DOHH2 (cell line): ENCODE results near the gene INTS6L.

Experiments
- H3F3A ChIP-seq: fragments of 200-600 bp; sonication (generic), shearing (Covaris generic); 2 replicates; pipeline ENCODE4 v1.6.0; 2016; ENCODE audit warnings: antibody characterized with exemption, mild to moderate bottlenecking; ENCODE audit not compliant: control insufficient read depth, insufficient read depth
- H3K27ac ChIP-seq: fragments of 200-600 bp; sonication (generic); 2 replicates; pipeline ENCODE4 v1.5.1; 2014; ENCODE audit warnings: low read depth, mild to moderate bottlenecking, low read length, moderate library complexity
- H3K27me3 ChIP-seq: fragments of 200-600 bp; sonication (generic); 2 replicates; pipeline ENCODE4 v1.6.1; 2014; ENCODE audit warnings: mild to moderate bottlenecking, low read length, mixed read lengths; ENCODE audit not compliant: control insufficient read depth
- H3K36me3 ChIP-seq: fragments of 200-600 bp; sonication (generic); 2 replicates; pipeline ENCODE4 v1.6.1; 2014; ENCODE audit warnings: mild to moderate bottlenecking, low read length, moderate library complexity, mixed read lengths; ENCODE audit not compliant: control insufficient read depth
- H3K4me1 ChIP-seq: fragments of 200-600 bp; sonication (generic); 2 replicates; pipeline ENCODE4 v1.6.1; 2014; ENCODE audit warnings: mild to moderate bottlenecking, low read length, mixed read lengths; ENCODE audit not compliant: control insufficient read depth
- H3K4me2 ChIP-seq: fragments of 200-600 bp; sonication (generic); 2 replicates; pipeline ENCODE4 v1.6.0; 2014; ENCODE audit warnings: mild to moderate bottlenecking, low read length, moderate library complexity
- H3K4me3 ChIP-seq: fragments of 200-600 bp; sonication (generic); 2 replicates; pipeline ENCODE4 v1.5.1; 2014; ENCODE audit warnings: mild to moderate bottlenecking, low read length, mixed read lengths
- H3K79me2 ChIP-seq: fragments of 200-600 bp; sonication (generic); 2 replicates; pipeline ENCODE4 v1.6.1; 2014; ENCODE audit warnings: mild to moderate bottlenecking, low read length, mixed read lengths; ENCODE audit not compliant: control insufficient read depth
- H3K9me2 ChIP-seq: fragments of 200-600 bp; sonication (generic); replicated peaks from 2 replicates; pipeline ENCODE4 v1.6.1; 2014; ENCODE audit warnings: mild to moderate bottlenecking, low read length, mixed read lengths; ENCODE audit not compliant: control insufficient read depth
- H3K9me3 ChIP-seq: fragments of 200-600 bp; sonication (generic); 2 replicates; pipeline ENCODE4 v1.6.1; 2014; ENCODE audit warnings: antibody characterized with exemption, low read length, mixed read lengths; ENCODE audit not compliant: control insufficient read depth, insufficient read depth
- H4K20me1 ChIP-seq: fragments of 200-600 bp; sonication (generic); 2 replicates; pipeline ENCODE4 v1.6.0; 2014; ENCODE audit warnings: low read depth, mild to moderate bottlenecking, antibody characterized with exemption, low read length, moderate library complexity; ENCODE audit not compliant: control insufficient read depth, insufficient read depth
- CTCF ChIP-seq: fragments of 200-600 bp; sonication (generic); IDR thresholded peaks from one replicate; pipeline ENCODE4 v1.5.1; 2014; ENCODE audit warnings: antibody characterized with exemption, mild to moderate bottlenecking, low read depth, low read length; ENCODE audit not compliant: poor library complexity, severe bottlenecking
- EZH2phosphoT487 ChIP-seq: fragments of 200-600 bp; sonication (generic); IDR thresholded peaks from 2 replicates; pipeline ENCODE4 v1.6.1; 2017; ENCODE audit warnings: borderline replicate concordance, mild to moderate bottlenecking, antibody characterized with exemption, low read length, moderate library complexity, mixed read lengths

The INTS6L gene

GRCh38 chrX:135489542-135489941, 30.9 kb upstream of the INTS6L start:
- TF ChIP-seq EZH2phosphoT487 (no peak), CTCF (no peak)
- H4K20me1 ChIP-seq: no peaks in the 10 kb centered on the region
- no peaks in the 10 kb centered on the region for H3K36me3 ChIP-seq
- H3K9me3 ChIP-seq: no peaks in the 10 kb centered on the region
- H3K4me1 ChIP-seq: no peaks in the 10 kb centered on the region
- H3K4me3 ChIP-seq: no peak overlapping the region
- no peak overlapping the region for H3K4me2 ChIP-seq
- no peak overlapping the region for H3K27ac ChIP-seq
- H3F3A ChIP-seq: no peaks in the 10 kb centered on the region
- H3K79me2 ChIP-seq: no peaks in the 10 kb centered on the region
- H3K9me2 ChIP-seq: no peaks in the 10 kb centered on the region
- no peaks in the 10 kb centered on the region for H3K27me3 ChIP-seq

GRCh38 chrX:135490979-135491514, 29.4 kb upstream of the INTS6L start:
- H3K27me3 ChIP-seq: no peaks in the 10 kb centered on the region
- no peak for TF ChIP-seq EZH2phosphoT487
- no peak for TF ChIP-seq CTCF
- no peaks in the 10 kb centered on the region for H3K9me2 ChIP-seq
- H3K4me2 ChIP-seq: no peak overlapping the region
- no peaks in the 10 kb centered on the region for H3K36me3 ChIP-seq
- H3K27ac ChIP-seq: no peak overlapping the region
- no peaks in the 10 kb centered on the region for H3K9me3 ChIP-seq
- no peaks in the 10 kb centered on the region for H3F3A ChIP-seq
- H4K20me1 ChIP-seq: no peaks in the 10 kb centered on the region
- H3K4me3 ChIP-seq: no peak overlapping the region
- H3K79me2 ChIP-seq: no peaks in the 10 kb centered on the region
- no peaks in the 10 kb centered on the region for H3K4me1 ChIP-seq

GRCh38 chrX:135494453-135494852, 26.0 kb upstream of the INTS6L start:
- H4K20me1 ChIP-seq: no peaks in the 10 kb centered on the region
- H3K79me2 ChIP-seq: no peaks in the 10 kb centered on the region
- H3K9me3 ChIP-seq: no peaks in the 10 kb centered on the region
- H3K27ac ChIP-seq: no peak overlapping the region
- H3K27me3 ChIP-seq: no peaks in the 10 kb centered on the region
- no peaks in the 10 kb centered on the region for H3K4me1 ChIP-seq
- no peaks in the 10 kb centered on the region for H3K9me2 ChIP-seq
- H3F3A ChIP-seq: no peaks in the 10 kb centered on the region
- TF ChIP-seq CTCF (no peak), EZH2phosphoT487 (no peak)
- H3K4me2 ChIP-seq: no peak overlapping the region
- H3K4me3 ChIP-seq: no peak overlapping the region
- no peaks in the 10 kb centered on the region for H3K36me3 ChIP-seq
